ENCODE measurements around the gene HMX1.

HMX1 gene

GRCh38 chr4:8832113-8832915 lies 39.3 kb downstream of the HMX1 start:
- DNase-seq (ENCODE audit: low read depth in 1 of 2, low spot score in 1 of 2) = no peak
- Histone ChIP-seq H3K4me3 (replicated peaks; ENCODE audit: insufficient read depth, low read length) (no peak overlapping the region), H3K27ac (replicated peaks) (no peak overlapping the region), H3K27me3 (ENCODE audit: insufficient read depth, poor library complexity, severe bottlenecking) (no peaks in the 10 kb centered on the region)
- TF ChIP-seq CTCF (IDR thresholded peaks at IDR 0.05; ENCODE audit: insufficient read depth, low read length) = no peak
- TF ChIP-seq POLR2AphosphoS5 (IDR thresholded peaks at IDR 0.05; ENCODE audit: low read depth) = no peak
- no peak for TF ChIP-seq SPI1 (IDR thresholded peaks at IDR 0.05; ENCODE audit: borderline replicate concordance, low read depth)
- TF ChIP-seq REST (IDR thresholded peaks at IDR 0.05; ENCODE audit: insufficient replicate concordance, low read depth) = no peak
- no peak for TF ChIP-seq GABPA (IDR thresholded peaks at IDR 0.05; ENCODE audit: low read depth)

DNA sequence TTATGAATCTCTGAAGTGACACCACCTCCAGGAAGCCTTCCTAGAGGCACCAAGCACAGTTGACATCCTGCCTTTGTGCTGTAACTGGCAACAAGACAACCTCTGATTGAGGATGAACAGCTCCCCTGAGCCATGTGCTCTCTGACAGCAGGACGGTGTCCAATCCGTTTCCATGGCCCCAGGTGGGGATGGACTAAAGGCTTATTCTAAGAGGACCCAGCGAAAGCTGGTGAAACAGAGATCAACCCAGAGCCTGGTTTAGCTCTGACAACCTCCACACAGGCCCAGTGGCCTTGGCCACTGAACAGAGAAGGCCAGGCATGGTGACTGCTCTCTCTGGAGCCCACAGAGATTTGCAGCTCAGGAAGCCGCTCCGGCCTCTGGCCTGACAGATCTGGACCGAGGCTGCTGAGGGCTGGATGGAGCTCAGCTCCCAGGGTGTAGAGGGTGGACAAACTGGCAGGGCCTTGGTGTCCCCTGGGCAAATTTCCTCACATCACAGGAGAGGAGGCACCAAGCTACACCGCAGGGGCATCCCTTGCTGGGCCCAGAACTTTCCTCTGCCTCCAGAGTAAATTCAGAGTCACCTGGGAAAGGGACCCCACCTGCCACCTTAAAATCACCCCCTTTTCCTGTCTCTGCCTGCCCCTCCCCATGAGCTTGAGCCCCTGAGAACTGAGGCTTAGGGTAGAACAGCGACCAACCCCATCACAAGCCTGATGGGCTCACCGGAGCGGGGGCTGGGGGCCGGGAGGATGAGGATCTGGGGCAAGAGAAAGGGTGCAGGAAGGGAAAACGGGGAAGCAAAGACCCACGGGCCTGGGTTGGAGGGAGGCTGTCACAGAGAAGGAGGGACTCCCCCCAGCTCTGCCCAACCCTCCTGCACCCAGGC lies 40.2 kb downstream of the HMX1 start:
- H3K27me3 ChIP-seq (ENCODE audit: insufficient read depth, poor library complexity, severe bottlenecking) = no peaks in the 10 kb centered on the region
- DNase-seq (ENCODE audit: low read depth in 1 of 2, low spot score in 1 of 2) = no peak
- no peak overlapping the region for H3K27ac ChIP-seq (replicated peaks)
- H3K4me3 ChIP-seq (replicated peaks; ENCODE audit: insufficient read depth, low read length) = no peak overlapping the region
- TF ChIP-seq REST (IDR thresholded peaks at IDR 0.05; ENCODE audit: insufficient replicate concordance, low read depth) (no peak), CTCF (IDR thresholded peaks at IDR 0.05; ENCODE audit: insufficient read depth, low read length) (no peak), POLR2AphosphoS5 (IDR thresholded peaks at IDR 0.05; ENCODE audit: low read depth) (no peak), SPI1 (IDR thresholded peaks at IDR 0.05; ENCODE audit: borderline replicate concordance, low read depth) (no peak), GABPA (IDR thresholded peaks at IDR 0.05; ENCODE audit: low read depth) (no peak)

GRCh38 chr4:8830611-8831200 lies 40.9 kb downstream of the HMX1 start:
- H3K27me3 ChIP-seq (ENCODE audit: insufficient read depth, poor library complexity, severe bottlenecking) = no peaks in the 10 kb centered on the region
- DNase-seq (ENCODE audit: low read depth in 1 of 2, low spot score in 1 of 2) = no peak
- no peak overlapping the region for H3K4me3 ChIP-seq (replicated peaks; ENCODE audit: insufficient read depth, low read length)
- H3K27ac ChIP-seq (replicated peaks) = no peak overlapping the region
- TF ChIP-seq SPI1 (IDR thresholded peaks at IDR 0.05; ENCODE audit: borderline replicate concordance, low read depth) = no peak
- no peak for TF ChIP-seq REST (IDR thresholded peaks at IDR 0.05; ENCODE audit: insufficient replicate concordance, low read depth)
- TF ChIP-seq GABPA (IDR thresholded peaks at IDR 0.05; ENCODE audit: low read depth) = no peak
- no peak for TF ChIP-seq CTCF (IDR thresholded peaks at IDR 0.05; ENCODE audit: insufficient read depth, low read length)
- no peak for TF ChIP-seq POLR2AphosphoS5 (IDR thresholded peaks at IDR 0.05; ENCODE audit: low read depth)
